PC-9 (cell line): ENCODE results near the gene IFNLR1. TPM values are rescaled to one million over a fixed set of nuclear protein-coding genes. Genes with fewer than 3 reads are reported as not detected.

Experiments
- BruUV-seq: library from RNA; stranded (reverse); fragments of 400-500 nt; replicated peaks from 2 replicates; lab custom pipeline; 2021; lab: Mats Ljungman, UMichigan
- CTCF ChIA-PET: fragments of 300-600 bp; sonication (Branson Sonifier 250); formaldehyde crosslinking; loops from one replicate; lab custom pipeline; 2022; ENCODE audit warnings: antibody characterized with exemption; lab: Charles Lee
- POLR2A ChIA-PET: fragments of 300-600 bp; sonication (Branson Sonifier 250); formaldehyde crosslinking; loops from one replicate; lab custom pipeline; 2022; ENCODE audit warnings: antibody characterized with exemption; ENCODE audit not compliant: unreplicated experiment; lab: Charles Lee
- DNase-seq, 2 experiments: peaks; one replicate each; pipeline versions ENCODE4 v3.0.0 to v3.0.0-alpha.2; 2015 to 2022; ENCODE audit warnings: mixed read lengths in 1 of 2
- H2AFZ ChIP-seq: fragments of 200-600 bp; sonication (generic); 2 replicates; pipeline ENCODE4 v1.8.1; 2017; ENCODE audit warnings: antibody characterized with exemption
- H3F3A ChIP-seq: fragments of 200-600 bp; sonication (generic); 2 replicates; pipeline ENCODE4 v1.8.1; 2017; ENCODE audit warnings: antibody characterized with exemption, mild to moderate bottlenecking, low read depth; ENCODE audit not compliant: insufficient read depth
- H3K27ac ChIP-seq: fragments of 200-600 bp; sonication (generic); 2 replicates; pipeline ENCODE4 v1.6.1; 2016; ENCODE audit warnings: mixed run types
- H3K27me3 ChIP-seq: fragments of 200-600 bp; sonication (generic); 2 replicates; pipeline ENCODE4 v1.6.1; 2016; ENCODE audit warnings: low read depth, mixed run types; ENCODE audit not compliant: insufficient read depth
- H3K36me3 ChIP-seq: fragments of 200-600 bp; sonication (generic); 2 replicates; pipeline ENCODE4 v1.6.1; 2016; ENCODE audit warnings: low read depth, mixed run types
- H3K4me1 ChIP-seq: fragments of 200-600 bp; sonication (generic); replicated peaks from 2 replicates; pipeline ENCODE4 v1.6.1; 2016; ENCODE audit warnings: mixed run types; ENCODE audit not compliant: insufficient read depth
- H3K4me2 ChIP-seq: fragments of 200-600 bp; sonication (generic); 2 replicates; pipeline ENCODE4 v1.6.1; 2017; ENCODE audit warnings: mixed run types
- H3K4me3 ChIP-seq: fragments of 200-600 bp; sonication (generic); 2 replicates; pipeline ENCODE4 v1.6.1; 2016; ENCODE audit warnings: mixed run types
- H3K79me2 ChIP-seq: fragments of 200-600 bp; sonication (generic); 2 replicates; pipeline ENCODE4 v1.6.1; 2017; ENCODE audit warnings: low read depth, mixed run types
- H3K9me2 ChIP-seq: fragments of 200-600 bp; sonication (generic); 2 replicates; pipeline ENCODE4 v1.8.1; 2017; ENCODE audit warnings: mild to moderate bottlenecking; ENCODE audit not compliant: insufficient read depth
- H3K9me3 ChIP-seq: fragments of 200-600 bp; sonication (generic); 2 replicates; pipeline ENCODE4 v1.8.1; 2016; ENCODE audit warnings: low read depth; ENCODE audit not compliant: insufficient read depth
- H4K20me1 ChIP-seq: fragments of 200-600 bp; sonication (generic); 2 replicates; pipeline ENCODE4 v1.8.1; 2017; ENCODE audit not compliant: insufficient read depth
- CTCF ChIP-seq: fragments of 200-600 bp; sonication (generic); conservative IDR thresholded peaks from 2 replicates; pipeline ENCODE4 v1.6.1; 2017; ENCODE audit warnings: mixed run types, antibody characterized with exemption, mild to moderate bottlenecking, moderate library complexity
- EZH2 ChIP-seq: fragments of 200-600 bp; sonication (generic); IDR thresholded peaks from 2 replicates; pipeline ENCODE4 v1.8.0; 2017; ENCODE audit warnings: antibody characterized with exemption, low read depth
- intact Hi-C: fragments of 100-400 bp; cut with micrococcal nuclease; formaldehyde crosslinking; loops from one replicate; pipeline ENCODE4 v1.10.0; 2022; ENCODE audit not compliant: unreplicated experiment
- total RNA-seq: library from RNA; stranded (reverse); gene quantifications from 2 replicates; pipeline ENCODE4 v1.2.3, GENCODE V29; 2021

IFNLR1 gene
- total RNA-seq, 1 experiment from 2014 or later: 5.5 TPM

GRCh38 chr1:24119859-24120756 lies 67.0 kb downstream of the IFNLR1 start:
- POLR2A ChIA-PET: interaction anchor here (0.6 kb wide), 2 partner anchors 23 to 494 kb away, joined by 3 read pairs; no protein-coding TSS in a partner anchor
- Histone ChIP-seq H3K27ac (no peak overlapping the region), H3K4me3 (no peak overlapping the region), H3K79me2 (no peaks in the 10 kb centered on the region), H2AFZ (no peak overlapping the region), H3K36me3 (no peaks in the 10 kb centered on the region), H3F3A (no peaks in the 10 kb centered on the region), H4K20me1 (no peaks in the 10 kb centered on the region), H3K9me3 (no peaks in the 10 kb centered on the region), H3K4me2 (no peak overlapping the region), H3K4me1 (peaks cover 20% of the 10 kb centered on the region), H3K27me3 (no peaks in the 10 kb centered on the region), H3K9me2 (no peaks in the 10 kb centered on the region)
- no TSS peak for BruUV-seq
- CTCF ChIA-PET: interaction anchor here (1.0 kb wide), 1 partner anchor 30 kb away, joined by 8 read pairs; no protein-coding TSS in a partner anchor
- intact Hi-C loops: no loop called here
- no peak for TF ChIP-seq EZH2
- no peak for TF ChIP-seq CTCF
- peak in 1 of 2 experiments; percentile 66 for DNase-seq

GRCh38 chr1:24119489-24119858 lies 67.6 kb downstream of the IFNLR1 start:
- no peak for DNase-seq
- TF ChIP-seq CTCF (no peak), EZH2 (no peak)
- no peaks in the 10 kb centered on the region for H3K36me3 ChIP-seq
- H4K20me1 ChIP-seq: no peaks in the 10 kb centered on the region
- no peaks in the 10 kb centered on the region for H3K9me2 ChIP-seq
- no peaks in the 10 kb centered on the region for H3K9me3 ChIP-seq
- no peaks in the 10 kb centered on the region for H3F3A ChIP-seq
- ChIA-PET CTCF (interaction anchor here (1.0 kb wide), 1 partner anchor 31 kb away, joined by 8 read pairs; no protein-coding TSS in a partner anchor), POLR2A (interaction anchor here (0.6 kb wide), 1 partner anchor 170 kb away, joined by 3 read pairs; no protein-coding TSS in a partner anchor)
- H3K4me1 ChIP-seq: peaks cover 20% of the 10 kb centered on the region
- no peak overlapping the region for H3K4me2 ChIP-seq
- no peak overlapping the region for H2AFZ ChIP-seq
- H3K79me2 ChIP-seq: no peaks in the 10 kb centered on the region
- no peak overlapping the region for H3K27ac ChIP-seq
- no peaks in the 10 kb centered on the region for H3K27me3 ChIP-seq
- BruUV-seq: no TSS peak
- H3K4me3 ChIP-seq: no peak overlapping the region
- intact Hi-C loops: no loop called here

GRCh38 chr1:24118410-24119242 lies 68.5 kb downstream of the IFNLR1 start:
- H3K36me3 ChIP-seq: no peaks in the 10 kb centered on the region
- H3K27me3 ChIP-seq: no peaks in the 10 kb centered on the region
- CTCF ChIA-PET: interaction anchor here (1.2 kb wide), 1 partner anchor 32 kb away, joined by 5 read pairs; no protein-coding TSS in a partner anchor
- no TSS peak for BruUV-seq
- peak overlapping the region; percentile 53 for H3K4me2 ChIP-seq
- H4K20me1 ChIP-seq: no peaks in the 10 kb centered on the region
- no peaks in the 10 kb centered on the region for H3F3A ChIP-seq
- H3K9me2 ChIP-seq: no peaks in the 10 kb centered on the region
- H3K27ac ChIP-seq: no peak overlapping the region; the same call in 1 of the 2 replicates
- TF ChIP-seq CTCF (no peak), EZH2 (no peak)
- intact Hi-C loops: no loop called here
- H3K4me3 ChIP-seq: no peak overlapping the region
- POLR2A ChIA-PET: interaction anchor here (1.4 kb wide), 1 partner anchor 32 kb away, joined by 9 read pairs; no protein-coding TSS in a partner anchor
- no peak for DNase-seq
- H3K4me1 ChIP-seq: peaks cover 20% of the 10 kb centered on the region
- H3K79me2 ChIP-seq: no peaks in the 10 kb centered on the region
- no peaks in the 10 kb centered on the region for H3K9me3 ChIP-seq
- H2AFZ ChIP-seq: no peak overlapping the region
